ENCODE measurements around the gene DCBLD2.

GRCh38 chr3:98808071-98808470, 93.4 kb downstream of the DCBLD2 start:
- TF ChIP-seq POLR2A (IDR thresholded peaks at IDR 0.05) (no peak), CTCF (IDR thresholded peaks at IDR 0.05) (no peak)

Data from body of pancreas (tissue), 4 donors.